SK-N-MC (cell line): ENCODE data around the gene ATF7IP.

Source experiments
- EZH2 ChIP-seq: fragments of 200-600 bp; sonication (generic); IDR thresholded peaks from one replicate; pipeline ENCODE4 v1.6.1; 2017; ENCODE audit warnings: antibody characterized with exemption
- FOXP2 ChIP-seq: optimal IDR thresholded peaks from 2 replicates; pipeline ENCODE3; 2011; ENCODE audit warnings: mild to moderate bottlenecking, moderate library complexity; ENCODE audit not compliant: insufficient read depth; ENCODE audit errors: extremely low read length, control extremely low read depth
- POLR2AphosphoS5 ChIP-seq: IDR thresholded peaks from 2 replicates; pipeline ENCODE4 v1.6.1; 2012; ENCODE audit warnings: mild to moderate bottlenecking, low read depth, low read length, borderline replicate concordance

DNA sequence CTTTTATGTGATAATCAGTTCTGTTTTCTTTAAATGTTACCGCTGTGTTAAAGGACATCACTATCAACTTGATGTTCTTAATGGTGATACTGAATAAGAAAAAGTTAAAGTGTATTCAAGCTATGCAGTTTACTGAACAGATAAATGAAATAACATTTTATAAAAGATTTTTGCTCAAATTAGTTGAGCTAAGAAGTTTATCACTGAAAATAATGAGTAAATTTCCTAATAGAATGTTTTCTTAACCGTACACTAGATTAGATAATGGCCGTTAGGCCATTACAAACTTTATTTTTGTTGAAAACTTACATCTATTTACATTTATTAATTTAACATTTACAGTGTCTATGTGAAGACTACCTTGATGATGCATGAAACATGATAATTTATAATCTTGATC lies 25.0 kb downstream of the ATF7IP start:
- TF ChIP-seq EZH2 (no peak), POLR2AphosphoS5 (no peak), FOXP2 (no peak)
